Inferior parietal cortex (tissue), 1 donor: ENCODE measurements around the gene FAM9A.
"Not testable (repeated sequence)": the region's sequence is repeated elsewhere in the genome, so short reads cannot be mapped to it uniquely, and the experiment has no call there.

Source experiments
- DNase-seq: peaks from one replicate; pipeline ENCODE4 v3.0.0-alpha.2; 2016; ENCODE audit errors: extremely low spot score

FAM9A gene

DNA sequence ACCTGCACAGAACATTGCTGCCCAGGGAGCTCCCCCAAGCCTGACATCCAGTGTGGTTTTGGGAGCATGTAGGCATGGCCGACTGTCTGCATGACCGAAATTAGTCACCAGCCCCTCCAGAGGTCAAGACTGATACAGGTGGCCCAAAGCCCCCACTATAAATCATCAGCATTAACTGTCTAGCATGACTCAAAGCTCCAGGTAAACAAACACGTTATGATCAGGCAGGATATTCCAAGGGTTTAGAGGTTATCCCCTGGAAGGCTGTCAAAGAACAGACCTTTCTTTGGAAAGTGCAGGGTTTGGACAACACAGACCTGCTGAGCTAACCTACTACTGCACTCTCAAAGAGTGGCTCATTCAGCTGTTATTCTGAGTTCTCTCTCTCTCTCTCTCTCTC, 2.1 kb upstream of the FAM9A start:
- no peak for DNase-seq

DNA sequence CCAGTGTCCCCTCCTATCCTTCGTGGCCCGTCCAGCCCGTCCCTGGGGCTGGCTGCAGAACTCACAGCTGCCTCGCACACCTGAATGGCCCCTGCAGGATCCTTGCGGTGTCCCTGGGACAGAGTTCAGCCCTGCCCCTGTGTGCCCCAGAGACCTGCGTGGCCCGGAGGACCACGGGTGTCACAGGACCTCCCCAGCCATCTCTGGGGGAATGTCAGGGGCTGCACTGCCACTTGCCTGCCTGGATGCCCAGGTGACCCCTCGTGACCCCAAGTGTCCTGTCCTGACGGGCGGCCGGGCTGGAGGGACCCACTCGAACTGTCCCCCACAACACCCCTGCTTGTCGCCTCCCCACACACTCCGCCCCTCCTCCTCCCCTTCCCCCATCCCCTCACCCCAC, 832 bp downstream of the FAM9A start:
- not testable (repeated sequence) for DNase-seq

- not testable (repeated sequence) for DNase-seq
Observed at GRCh38 chrX:8799281-8799680, 1.9 kb downstream of the FAM9A start.

- DNase-seq: not testable (repeated sequence)
Observed at GRCh38 chrX:8798702-8799101, 2.5 kb downstream of the FAM9A start.

- not testable (repeated sequence) for DNase-seq
Observed at GRCh38 chrX:8787119-8787518, 14.1 kb downstream of the FAM9A start.

DNA sequence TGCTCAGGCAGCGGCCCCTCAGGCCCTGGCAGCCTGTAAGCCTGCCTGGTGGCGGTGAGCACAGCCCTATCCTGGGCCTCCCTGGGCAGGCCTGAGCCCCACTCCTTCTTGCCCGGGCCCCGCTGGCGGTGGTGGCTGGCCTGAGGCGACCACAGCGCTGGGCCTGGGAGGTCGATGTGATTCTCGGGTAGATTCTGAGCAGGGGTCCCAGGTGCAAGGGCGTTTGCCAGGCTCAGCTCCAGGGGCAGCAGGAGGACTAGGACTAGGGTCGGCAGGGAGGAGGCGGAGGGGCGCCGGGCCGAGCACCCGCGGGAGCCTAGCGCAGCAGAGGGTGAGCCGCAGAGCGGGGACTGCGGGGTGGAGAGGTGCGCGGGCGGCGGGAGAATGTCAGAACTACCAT, 17.0 kb downstream of the FAM9A start:
- DNase-seq: no peak

GRCh38 chrX:8783714-8784098, 17.5 kb downstream of the FAM9A start:
- DNase-seq: no peak

DNA sequence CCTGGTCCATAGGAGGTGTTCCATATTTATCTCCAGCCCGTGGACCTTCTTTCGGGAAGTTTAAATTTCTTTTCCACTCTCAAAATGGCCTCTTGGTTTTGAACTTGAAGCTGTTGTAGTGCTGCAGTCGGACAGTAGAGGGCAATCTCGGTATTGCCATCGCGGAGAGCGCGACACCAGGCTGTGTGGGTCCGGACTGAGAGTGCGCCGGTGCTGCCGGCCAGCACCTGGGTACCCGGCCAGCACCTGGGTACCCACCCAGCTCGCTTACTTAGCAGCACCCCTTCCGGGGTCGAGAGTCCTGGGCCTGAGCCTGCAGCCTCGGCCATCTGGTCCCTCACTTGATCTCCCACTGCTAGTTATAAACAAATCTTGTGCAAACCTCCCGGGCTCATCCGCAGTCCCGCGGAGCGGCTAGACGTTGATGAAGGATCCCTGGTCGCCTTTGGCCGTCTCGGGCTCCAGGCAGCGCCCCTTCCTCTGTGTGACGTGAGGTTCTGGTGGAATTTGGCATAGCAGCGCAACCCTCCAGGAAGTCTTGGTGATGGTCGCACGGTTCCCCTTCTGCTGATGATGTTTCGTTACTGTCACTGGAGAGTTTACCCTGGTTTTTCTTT, 18.0 kb downstream of the FAM9A start:
- DNase-seq: no peak

DNA sequence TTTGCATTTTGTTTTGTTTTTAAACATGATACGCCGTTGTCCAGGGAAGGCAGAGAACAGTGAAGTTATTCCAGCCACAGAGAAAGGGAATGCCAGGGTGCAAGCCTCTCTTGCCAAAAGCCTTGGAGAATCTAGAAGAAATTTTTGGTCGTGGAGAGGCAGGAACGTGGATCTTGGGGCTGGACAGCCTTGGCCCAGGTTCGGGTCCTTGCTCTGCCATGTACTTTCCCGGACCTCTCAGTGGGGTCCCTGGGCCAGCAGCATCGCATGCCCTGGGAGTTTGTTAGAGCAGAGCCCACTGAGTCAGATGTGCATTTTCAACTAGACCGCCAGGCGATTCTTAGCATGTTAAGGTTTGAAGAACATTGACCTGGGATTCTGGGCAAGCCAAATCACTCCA, 18.6 kb downstream of the FAM9A start:
- DNase-seq: no peak

- DNase-seq: not testable (repeated sequence)
Observed at GRCh38 chrX:8781921-8782320, 19.3 kb downstream of the FAM9A start.

- no peak for DNase-seq
Observed at GRCh38 chrX:8773117-8773516, 28.1 kb downstream of the FAM9A start.

- no peak for DNase-seq
Observed at GRCh38 chrX:8760021-8760420, 41.2 kb downstream of the FAM9A start.

DNA sequence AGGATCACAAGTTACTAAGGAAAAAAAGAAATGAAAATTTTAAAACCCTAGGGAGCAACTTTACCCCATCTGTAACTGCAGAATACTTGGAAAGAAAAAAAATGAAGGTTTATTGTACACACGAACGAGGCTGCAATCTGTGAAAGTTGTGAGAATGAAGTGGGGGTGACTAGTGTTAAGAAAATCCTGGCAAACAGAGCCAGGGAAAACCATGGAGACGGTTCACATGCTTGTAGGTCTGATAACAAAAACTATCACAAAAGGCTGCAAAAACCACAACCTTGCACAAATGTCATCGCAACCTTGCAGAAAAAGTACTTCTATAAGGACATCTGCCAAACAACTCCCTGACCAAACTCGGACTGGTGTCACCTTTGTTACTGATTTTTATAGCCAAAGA, 42.5 kb downstream of the FAM9A start:
- not testable (repeated sequence) for DNase-seq

DNA sequence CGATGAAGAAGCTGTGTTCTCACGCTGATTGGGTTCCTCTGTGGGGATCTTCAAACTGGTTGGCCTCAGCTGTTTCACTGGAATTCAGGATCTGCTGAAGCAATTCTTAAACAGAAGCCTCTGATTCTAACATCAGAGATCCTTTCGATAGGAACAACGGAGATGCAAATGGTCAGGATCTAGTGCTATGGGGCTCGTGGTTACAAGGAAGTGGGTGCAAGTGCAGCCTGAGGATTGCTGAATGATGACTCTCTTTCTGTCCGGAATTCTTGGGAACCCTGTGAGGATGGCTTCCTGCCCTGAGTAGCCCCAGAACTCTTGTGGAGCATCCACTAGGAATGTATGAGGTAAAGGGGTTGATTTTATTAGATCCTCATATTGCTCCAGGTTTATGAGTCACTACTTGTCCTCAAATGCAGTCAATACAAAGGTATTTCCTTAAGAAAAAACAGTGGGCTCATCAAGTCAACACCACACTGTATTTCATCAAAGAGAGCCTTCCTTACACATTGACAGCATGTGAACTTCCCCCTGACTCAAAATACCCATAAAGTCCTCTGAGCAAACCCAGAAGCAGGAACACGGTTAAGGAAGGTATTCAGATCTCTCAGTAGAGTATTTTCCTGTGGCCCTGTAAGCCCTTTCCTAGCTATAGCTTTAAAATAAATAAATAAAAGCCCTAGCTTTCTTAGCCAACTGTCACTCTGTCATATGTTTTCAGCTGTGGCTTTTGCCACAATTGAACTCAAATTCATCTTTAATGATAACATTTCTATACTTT, 43.4 kb downstream of the FAM9A start:
- DNase-seq: not testable (repeated sequence)

GRCh38 chrX:8755813-8756212, 45.4 kb downstream of the FAM9A start:
- DNase-seq: no peak

DNA sequence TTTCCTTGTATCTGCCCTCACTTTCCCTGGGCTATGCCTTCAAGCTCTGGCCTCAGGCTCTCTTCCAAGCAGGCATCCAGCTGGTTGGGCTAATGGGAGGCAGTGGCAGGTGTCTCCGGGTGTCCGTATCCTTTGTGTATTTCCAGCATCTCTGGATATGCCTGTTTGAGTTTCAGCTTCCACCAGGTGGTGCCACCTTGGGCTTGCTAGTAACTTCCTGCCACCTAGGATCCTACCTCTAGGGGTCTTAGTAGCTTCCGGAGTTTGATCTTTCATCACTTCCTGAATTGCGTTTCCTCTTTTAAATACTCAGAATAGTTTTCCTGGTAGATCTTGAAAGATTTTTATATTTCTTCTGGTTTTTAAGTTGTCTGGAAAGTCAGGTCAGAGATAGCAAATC, 46.1 kb downstream of the FAM9A start:
- no peak for DNase-seq

DNA sequence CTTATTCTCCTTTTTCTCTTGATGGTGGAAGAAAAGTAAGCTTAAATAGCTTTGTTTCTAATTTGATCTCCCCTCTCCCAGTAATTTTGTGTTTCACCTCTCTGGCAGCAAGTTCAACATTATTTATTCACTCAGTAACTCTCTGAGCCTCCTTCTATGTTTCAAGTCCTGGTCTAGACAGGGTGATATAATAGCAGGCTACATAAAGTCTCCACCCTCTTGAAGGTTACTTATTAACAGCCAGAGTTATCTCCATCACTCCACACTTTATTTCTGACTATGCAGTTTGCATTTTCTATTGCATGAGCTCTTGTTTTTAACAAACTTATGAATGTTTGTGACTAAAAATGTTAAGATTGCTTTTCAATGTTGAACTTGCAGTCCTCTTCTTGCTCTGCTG, 51.5 kb downstream of the FAM9A start:
- no peak for DNase-seq

DNA sequence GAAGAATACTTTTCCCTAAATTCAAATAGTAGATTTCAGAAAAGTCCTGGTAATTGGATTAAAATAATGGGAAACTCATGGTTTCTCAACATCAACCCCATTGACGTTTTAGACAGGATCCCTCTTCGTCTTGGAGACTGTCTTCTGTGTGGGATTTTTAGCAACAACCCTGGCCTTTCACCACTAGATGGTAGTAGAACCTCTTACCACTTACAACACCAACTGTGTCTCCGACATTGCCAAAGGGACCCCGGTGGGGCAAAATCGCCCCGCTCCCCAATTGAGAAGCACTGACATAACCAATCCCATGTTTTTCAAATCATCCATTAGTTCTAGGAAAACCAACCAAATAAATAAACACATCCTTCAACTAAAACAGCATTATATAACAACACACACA, 52.3 kb downstream of the FAM9A start:
- peak; percentile 52 for DNase-seq

- DNase-seq: no peak
Observed at GRCh38 chrX:8743126-8743732, 58.0 kb downstream of the FAM9A start.

- no peak for DNase-seq
Observed at GRCh38 chrX:8741981-8742380, 59.2 kb downstream of the FAM9A start.
